IMR-90 (cell line): Measurements from ENCODE around the gene NPY4R2. TPM values are rescaled to one million over a fixed set of nuclear protein-coding genes. Genes with fewer than 3 reads are reported as not detected.
A peak's percentile ranks its signal among the peaks of the same experiment; 100 is the strongest.
"Not testable (repeated sequence)": the region's sequence is repeated elsewhere in the genome, so short reads cannot be mapped to it uniquely, and the experiment has no call there.

Experiments
- ATAC-seq: fragments of 200-7000 bp; cut with Tn5 transposase; 2 replicates; pipeline ENCODE4 v1.9.1; 2020; ENCODE audit warnings: low read depth, mild to moderate bottlenecking, moderate library complexity
- BruUV-seq: library from RNA; stranded (reverse); fragments of 400-500 nt; replicated peaks from 2 replicates; lab custom pipeline; 2021; lab: Mats Ljungman, UMichigan
- CTCF ChIA-PET: fragments of 300-600 bp; formaldehyde crosslinking; extraction: SDS; loops from one replicate; lab custom pipeline; 2021; ENCODE audit warnings: antibody characterized with exemption; lab: Yijun Ruan, JAX
- POLR2A ChIA-PET: fragments of 300-600 bp; sonication (Branson Sonifier 250); formaldehyde crosslinking; loops from one replicate; lab custom pipeline; 2022; ENCODE audit warnings: antibody characterized with exemption; ENCODE audit not compliant: unreplicated experiment; lab: Charles Lee
- DNase-seq: peaks from one replicate; pipeline ENCODE4 v3.0.0; 2013
- H2AFZ ChIP-seq: replicated peaks from 2 replicates; pipeline ENCODE3; 2013; ENCODE audit warnings: low read length, mild to moderate bottlenecking; ENCODE audit not compliant: poor library complexity
- H2AK5ac ChIP-seq: 2 replicates; pipeline ENCODE4 v1.6.1; 2013; ENCODE audit warnings: low read depth, low read length, inconsistent platforms
- H2AK9ac ChIP-seq: replicated peaks from 2 replicates; pipeline ENCODE3; 2013; ENCODE audit warnings: mild to moderate bottlenecking, low read depth, low read length, moderate library complexity; ENCODE audit not compliant: poor library complexity
- H2BK120ac ChIP-seq: 2 replicates; pipeline ENCODE4 v1.6.1; 2013; ENCODE audit warnings: low read depth, low read length, inconsistent platforms
- H2BK15ac ChIP-seq: 3 replicates; pipeline ENCODE4 v1.6.1; 2013; ENCODE audit warnings: low read depth, low read length, inconsistent platforms
- H2BK20ac ChIP-seq: 2 replicates; pipeline ENCODE4 v1.6.1; 2013; ENCODE audit warnings: low read depth, mild to moderate bottlenecking, inconsistent platforms, low read length, moderate library complexity
- H2BK5ac ChIP-seq: 2 replicates; pipeline ENCODE4 v1.6.1; 2013; ENCODE audit warnings: mild to moderate bottlenecking, low read depth, low read length, inconsistent platforms; ENCODE audit not compliant: poor library complexity, severe bottlenecking
- H3K14ac ChIP-seq: replicated peaks from 2 replicates; pipeline ENCODE4 v1.6.1; 2013; ENCODE audit warnings: low read depth, low read length, inconsistent platforms
- H3K18ac ChIP-seq: 2 replicates; pipeline ENCODE4 v1.6.1; 2013; ENCODE audit warnings: low read depth, low read length, control low read depth
- H3K23ac ChIP-seq: 2 replicates; pipeline ENCODE4 v1.6.1; 2013; ENCODE audit warnings: low read depth, low read length, inconsistent platforms
- H3K27ac ChIP-seq: 2 replicates; pipeline ENCODE4 v1.5.1; 2013; ENCODE audit warnings: mild to moderate bottlenecking, control low read depth, low read length; ENCODE audit not compliant: insufficient read depth
- H3K27me3 ChIP-seq: 2 replicates; pipeline ENCODE4 v1.6.1; 2013; ENCODE audit warnings: low read length; ENCODE audit not compliant: control insufficient read depth, insufficient read depth
- H3K36me3 ChIP-seq: 2 replicates; pipeline ENCODE4 v1.6.1; 2013; ENCODE audit warnings: low read length, mixed read lengths; ENCODE audit not compliant: control insufficient read depth, insufficient read depth
- H3K4ac ChIP-seq: 2 replicates; pipeline ENCODE4 v1.6.1; 2013; ENCODE audit warnings: low read depth, low read length, inconsistent platforms
- H3K4me1 ChIP-seq: 2 replicates; pipeline ENCODE4 v1.6.1; 2013; ENCODE audit warnings: low read length, mixed read lengths; ENCODE audit not compliant: control insufficient read depth, insufficient read depth
- H3K4me2 ChIP-seq: 2 replicates; pipeline ENCODE4 v1.6.1; 2013; ENCODE audit warnings: low read depth, mild to moderate bottlenecking, control low read depth, low read length, moderate library complexity
- H3K4me3 ChIP-seq: 2 replicates; pipeline ENCODE4 v1.5.1; 2013; ENCODE audit warnings: low read depth, mild to moderate bottlenecking, control low read depth, low read length, moderate library complexity; ENCODE audit not compliant: insufficient read depth
- H3K56ac ChIP-seq: 2 replicates; pipeline ENCODE4 v1.6.1; 2013; ENCODE audit warnings: low read length, inconsistent platforms; ENCODE audit not compliant: insufficient read depth; ENCODE audit errors: extremely low read depth
- H3K79me1 ChIP-seq, 2 experiments: 2 replicates each; pipeline ENCODE4 v1.6.1; 2013; ENCODE audit warnings: low read length in 2 of 2, inconsistent platforms in 1 of 2, low read depth in 1 of 2
- H3K9ac ChIP-seq: 2 replicates; pipeline ENCODE4 v1.6.1; 2013; ENCODE audit warnings: low read depth, low read length, control low read depth
- H3K9me1 ChIP-seq: 2 replicates; pipeline ENCODE4 v1.6.1; 2013; ENCODE audit warnings: low read length, inconsistent platforms; ENCODE audit not compliant: insufficient read depth
- H3K9me3 ChIP-seq: 2 replicates; pipeline ENCODE4 v1.6.1; 2013; ENCODE audit warnings: low read length; ENCODE audit not compliant: control insufficient read depth, insufficient read depth
- H4K20me1 ChIP-seq: 2 replicates; pipeline ENCODE4 v1.6.1; 2013; ENCODE audit warnings: low read length, inconsistent platforms; ENCODE audit not compliant: insufficient read depth
- H4K5ac ChIP-seq: 2 replicates; pipeline ENCODE4 v1.6.1; 2013; ENCODE audit warnings: mild to moderate bottlenecking, low read depth, low read length, control low read depth
- H4K8ac ChIP-seq, 2 experiments: 2 replicates each; pipeline ENCODE4 v1.6.1; 2013; ENCODE audit warnings: low read depth in 2 of 2, low read length in 2 of 2, control low read depth in 1 of 2, inconsistent platforms in 1 of 2
- H4K91ac ChIP-seq: 2 replicates; pipeline ENCODE4 v1.6.1; 2013; ENCODE audit warnings: low read depth, low read length, inconsistent platforms; ENCODE audit not compliant: insufficient read depth
- WGBS, 2 experiments: methylation state at CpG; one replicate each; pipeline versions ENCODE4 v1.1.5 to v1.1.7; 2013; ENCODE audit warnings: missing lambda C conversion rate in 2 of 2; ENCODE audit not compliant: insufficient read length in 1 of 2; ENCODE audit errors: extremely low coverage in 2 of 2; 5-methylcytosine and 5-hydroxymethylcytosine counted together
- dilution Hi-C: fragments of 300-500 bp; cut with HindIII; formaldehyde crosslinking; loops from one replicate; pipeline ENCODE4 v1.14.3; 2018; ENCODE audit warnings: low sequenced_read_pairs; ENCODE audit not compliant: unreplicated experiment
- in situ Hi-C: fragments of 300-500 bp; cut with MboI; formaldehyde crosslinking; loops from 3 replicates; pipeline ENCODE4 v1.14.3; 2019; ENCODE audit warnings: low sequenced_read_pairs, inconsistent platforms, mixed read lengths
- intact Hi-C: fragments of 100-400 bp; cut with micrococcal nuclease; formaldehyde crosslinking; loops from 2 replicates; pipeline ENCODE4 v1.10.0; 2022
- polyA plus RNA-seq, 3 experiments: library from polyadenylated mRNA; depleted of rRNA; stranded (reverse); fragments of >200 nt; gene quantifications; 2 replicates each; pipeline ENCODE4 v1.2.3, GENCODE V29; 2012; ENCODE audit warnings: low replicate concordance in 1 of 3
- total RNA-seq: library from RNA; depleted of rRNA; stranded (reverse); fragments of >200 nt; gene quantifications from 2 replicates; pipeline ENCODE4 v1.2.3, GENCODE V29; 2012

Gene NPY4R2
- total and polyA plus RNA-seq, 2 of the 4 experiments (the other 2 are of a cell fraction) = 0.36 to 0.38 TPM

- WGBS, 2 experiments = no CpG with 5 or more reads among the region's 3 CpGs
- H2AK9ac ChIP-seq, H3K27me3 ChIP-seq, H3K79me1 ChIP-seq, H3K14ac ChIP-seq, H2BK15ac ChIP-seq, dilution Hi-C loops, H3K4me1 ChIP-seq, BruUV-seq, intact Hi-C loops, H4K20me1 ChIP-seq, H4K5ac ChIP-seq, H3K56ac ChIP-seq, H3K9ac ChIP-seq, CTCF ChIA-PET, in situ Hi-C loops, H4K8ac ChIP-seq, H3K9me1 ChIP-seq, H3K36me3 ChIP-seq, H2BK120ac ChIP-seq, ATAC-seq, H3K4ac ChIP-seq, H2BK5ac ChIP-seq, H2AK5ac ChIP-seq, POLR2A ChIA-PET, H3K27ac ChIP-seq, H3K18ac ChIP-seq, H2BK20ac ChIP-seq, DNase-seq, H4K91ac ChIP-seq, H3K4me3 ChIP-seq, H3K23ac ChIP-seq, H3K4me2 ChIP-seq, H3K9me3 ChIP-seq, H2AFZ ChIP-seq: not testable (repeated sequence)
Observed at GRCh38 chr10:47884239-47884638, 34.2 kb upstream of the NPY4R2 start.

GRCh38 chr10:47884934-47885333, 33.5 kb upstream of the NPY4R2 start:
- H3K27ac ChIP-seq, dilution Hi-C loops, H2AK5ac ChIP-seq, H3K4ac ChIP-seq, POLR2A ChIA-PET, H3K14ac ChIP-seq, H4K5ac ChIP-seq, H2BK20ac ChIP-seq, H3K36me3 ChIP-seq, CTCF ChIA-PET, H4K8ac ChIP-seq, H2BK120ac ChIP-seq, H3K9me3 ChIP-seq, H3K4me2 ChIP-seq, H2BK5ac ChIP-seq, BruUV-seq, H3K79me1 ChIP-seq, H3K9ac ChIP-seq, H3K23ac ChIP-seq, H4K20me1 ChIP-seq, intact Hi-C loops, H4K91ac ChIP-seq, DNase-seq, H3K18ac ChIP-seq, H3K4me3 ChIP-seq, H2AK9ac ChIP-seq, H2BK15ac ChIP-seq, H2AFZ ChIP-seq, in situ Hi-C loops, H3K9me1 ChIP-seq, H3K27me3 ChIP-seq, H3K56ac ChIP-seq, H3K4me1 ChIP-seq: not testable (repeated sequence)
- no CpG with 5 or more reads among the region's 3 CpGs for WGBS, 2 experiments
- ATAC-seq = peak; percentile 48
